Stimulated activated naive CD4-positive, alpha-beta T cell (primary cell): Measurements from ENCODE around the gene EHMT1.
"Not testable (repeated sequence)": the region's sequence is repeated elsewhere in the genome, so short reads cannot be mapped to it uniquely, and the experiment has no call there.

Source experiments
- DNase-seq, 6 experiments: peaks; one replicate each; lab custom pipeline; 2025; lab: John Stamatoyannopoulos, UW

The EHMT1 gene

DNA sequence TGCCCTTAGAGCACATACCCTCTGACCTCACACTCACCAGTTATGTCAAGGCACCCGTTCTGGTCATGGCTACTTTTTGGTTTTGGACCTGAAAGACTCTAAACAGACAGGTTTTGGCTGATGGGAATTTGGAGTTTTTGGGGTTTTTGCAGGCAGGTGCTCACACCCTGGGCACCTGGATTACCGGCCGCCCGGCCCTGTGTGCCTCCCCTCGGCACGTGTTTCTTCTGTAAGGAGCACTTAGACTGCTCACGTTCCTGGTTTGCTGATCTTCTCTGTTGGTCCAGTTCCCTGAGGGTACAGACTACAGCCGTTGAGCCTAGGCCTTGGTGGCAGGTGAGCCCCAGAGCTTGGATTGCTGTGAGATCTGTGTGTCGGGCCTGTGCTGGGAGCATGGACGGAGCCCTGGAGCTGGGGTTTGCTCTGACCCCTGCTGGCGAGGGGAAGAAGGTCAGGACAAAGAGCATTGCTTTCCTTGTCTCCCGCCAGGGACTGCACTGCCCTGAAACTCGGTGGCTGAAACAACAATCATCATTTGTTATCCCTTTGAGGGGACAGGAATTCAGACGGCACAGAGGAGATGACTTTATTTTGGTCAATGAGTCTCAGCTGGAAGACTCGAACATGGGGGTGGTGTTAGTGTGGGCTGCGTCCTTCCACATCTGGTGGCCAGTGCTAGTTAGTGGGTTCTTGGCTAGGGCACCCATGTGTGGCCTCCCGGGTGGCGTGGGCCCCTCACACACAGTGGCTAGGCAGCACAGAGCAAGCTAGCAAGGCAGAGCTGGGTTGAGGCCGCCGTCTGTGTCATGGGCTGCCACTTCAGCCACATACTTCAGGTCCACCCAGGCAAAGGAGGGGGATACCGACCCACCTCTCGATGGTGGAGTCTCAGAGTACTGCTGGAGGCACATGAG, 76.4 kb downstream of the EHMT1 start:
- peak in 3 of 6 experiments; percentile 4 to 6 (median 5) for DNase-seq

DNA sequence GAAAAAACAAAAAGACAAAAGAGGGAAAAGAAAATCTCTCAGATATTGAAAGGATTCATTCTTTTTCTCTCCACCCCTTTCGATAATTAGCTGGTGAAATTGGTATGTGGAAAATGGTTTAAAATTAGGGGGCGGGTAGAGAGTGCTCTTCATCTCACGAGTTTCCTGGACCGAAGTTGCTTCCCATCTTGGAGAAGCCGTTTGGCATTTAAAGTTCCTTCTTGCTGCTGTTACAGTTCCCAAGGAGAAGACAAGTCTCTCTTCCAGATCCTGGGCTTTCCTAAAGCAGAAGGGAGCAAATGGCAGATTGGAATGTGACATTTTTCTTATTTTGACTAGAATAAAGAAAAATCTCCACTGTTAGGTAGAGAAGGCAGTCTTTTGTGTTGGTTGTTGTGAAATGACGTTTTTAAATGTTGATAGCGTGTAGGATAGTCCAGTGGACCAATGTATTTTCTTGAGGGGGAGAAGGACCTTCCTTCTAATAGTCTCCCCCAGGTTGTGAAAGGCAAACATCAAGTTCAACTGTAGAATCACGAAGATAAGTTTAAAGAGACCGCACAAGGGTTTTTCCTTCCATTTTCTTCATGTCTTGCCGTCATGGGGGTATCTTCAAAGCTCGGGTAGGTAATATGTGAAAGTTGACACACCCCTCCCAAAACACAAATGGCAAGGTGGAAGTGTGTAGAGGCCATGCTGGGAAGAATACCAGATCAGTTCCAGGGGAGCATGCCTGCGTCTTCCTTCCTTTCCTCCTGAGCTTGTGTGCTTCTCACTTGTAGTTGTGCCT, 77.5 kb downstream of the EHMT1 start:
- DNase-seq, result no peak

DNA sequence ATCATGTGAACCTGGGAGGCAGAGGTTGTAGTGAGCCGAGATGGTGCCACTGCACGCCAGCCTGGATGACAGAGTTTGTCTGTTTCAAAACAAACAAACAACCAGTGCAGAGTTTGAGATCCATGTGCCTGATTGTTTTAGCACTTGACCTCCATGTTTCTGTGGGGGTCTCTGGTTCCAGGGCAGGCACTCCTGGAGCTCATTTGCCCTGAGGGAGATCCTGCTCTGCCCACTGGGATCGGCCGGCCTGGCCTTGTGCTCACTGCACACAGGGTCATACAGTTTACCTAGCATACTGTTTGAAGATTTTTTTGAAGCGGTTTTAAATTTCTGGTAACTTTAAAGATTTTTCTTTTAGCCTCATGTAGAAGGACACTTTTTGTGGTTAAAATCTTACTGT, 78.4 kb downstream of the EHMT1 start:
- DNase-seq, result no peak

DNA sequence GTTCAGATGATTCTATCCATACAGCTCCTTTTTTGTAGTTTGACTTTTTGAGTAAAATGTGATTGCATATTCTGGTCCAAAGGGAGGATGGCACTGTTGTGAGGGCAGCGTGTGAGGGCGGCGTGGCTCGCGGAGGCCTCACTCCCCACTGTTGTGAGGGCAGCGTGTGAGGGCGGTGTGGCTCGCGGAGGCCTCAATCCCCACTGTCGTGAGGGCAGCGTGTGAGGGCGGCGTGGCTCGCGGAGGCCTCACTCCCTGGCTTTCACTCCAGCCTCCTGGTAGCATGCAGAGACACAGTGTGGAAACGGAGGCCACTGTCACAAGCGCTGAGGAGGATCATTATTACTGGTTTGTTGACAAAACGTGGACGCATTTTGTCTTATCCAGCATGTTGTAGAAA, 79.0 kb downstream of the EHMT1 start:
- no peak for DNase-seq

DNA sequence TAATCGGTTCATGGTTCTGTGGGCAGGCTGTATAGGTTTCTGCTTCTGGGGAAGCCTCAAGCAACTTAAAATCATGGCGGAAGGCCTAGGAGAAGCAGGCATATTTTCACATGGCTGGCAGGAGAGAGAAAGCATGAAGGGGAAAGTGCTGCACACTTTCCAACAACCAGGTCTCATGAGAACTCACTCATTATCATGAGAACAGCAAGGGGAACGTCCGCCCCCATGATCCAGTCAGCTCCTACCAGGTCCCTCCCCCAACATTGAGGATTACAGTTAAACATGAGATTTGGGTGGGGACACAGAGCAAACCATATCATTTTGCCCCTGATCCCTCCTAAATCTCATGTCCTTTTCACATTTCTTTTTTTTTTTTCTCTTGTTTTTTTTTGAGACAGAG, 82.1 kb downstream of the EHMT1 start:
- no peak for DNase-seq

DNA sequence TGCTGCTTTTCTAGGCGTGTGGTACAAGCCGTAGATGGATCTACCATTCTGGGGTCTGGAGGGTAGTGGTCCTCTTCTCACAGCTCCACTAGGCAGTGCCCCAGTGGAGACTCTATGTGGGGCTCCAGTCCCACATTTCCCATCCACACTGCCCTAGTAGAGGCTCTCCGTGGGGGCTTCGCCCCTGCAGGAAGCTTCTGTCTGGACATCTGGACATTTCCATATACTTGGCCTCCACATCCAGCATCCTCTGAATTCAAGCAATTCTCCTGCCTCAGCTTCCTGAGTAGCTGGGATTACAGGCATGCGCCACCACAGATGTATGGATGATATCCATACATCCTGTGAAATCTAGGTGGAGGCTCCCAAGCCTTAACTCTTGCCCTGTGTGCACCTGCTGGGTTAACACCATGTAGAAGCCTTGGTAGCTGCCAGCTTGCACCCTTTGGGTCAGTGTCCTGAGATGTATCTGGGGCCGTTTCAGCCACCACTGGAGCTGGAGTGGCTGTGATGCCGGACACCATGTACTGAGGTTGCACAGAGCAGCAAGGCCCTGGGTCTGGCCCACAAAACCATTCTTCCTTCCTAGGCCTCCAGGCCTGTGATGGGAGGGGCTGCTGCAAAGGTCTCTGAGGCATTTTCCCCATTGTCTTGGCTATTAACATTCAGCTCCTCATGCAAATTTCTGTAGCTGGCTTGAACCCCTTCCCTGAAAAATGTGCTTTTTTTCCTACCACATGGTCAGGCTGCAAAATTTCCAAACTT, 84.0 kb downstream of the EHMT1 start:
- DNase-seq, result no peak

DNA sequence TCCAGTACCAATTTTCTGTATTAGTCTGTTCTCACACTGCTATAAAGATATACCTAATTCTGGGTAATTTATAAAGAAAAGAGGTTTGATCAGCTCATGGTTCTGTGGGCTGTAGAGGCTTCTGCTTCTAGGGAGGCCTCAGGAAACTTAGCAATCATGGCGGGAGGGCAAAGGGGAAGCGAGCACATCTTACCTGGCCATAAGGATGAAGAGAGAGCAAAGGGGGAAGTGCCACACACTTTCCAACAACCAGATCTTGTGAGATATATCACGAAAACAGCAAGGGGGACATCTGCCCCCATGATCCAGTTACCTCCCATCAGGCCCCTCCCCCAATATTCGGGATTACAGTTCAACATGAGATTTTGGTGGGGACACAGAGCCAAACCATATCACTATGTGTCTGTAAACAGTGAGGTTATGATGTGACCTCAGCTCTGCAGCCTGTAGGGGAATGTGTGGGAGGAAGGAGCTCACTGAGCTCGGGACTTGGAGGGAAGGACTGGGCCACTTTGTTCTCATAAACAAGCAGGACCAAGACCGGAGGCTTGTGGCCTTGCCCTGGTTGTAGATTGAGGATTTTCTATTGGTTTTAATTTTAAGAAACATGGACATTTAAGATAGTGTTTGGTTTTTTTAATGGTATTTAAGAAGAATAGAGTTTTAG, 85.2 kb downstream of the EHMT1 start:
- no peak for DNase-seq

DNA sequence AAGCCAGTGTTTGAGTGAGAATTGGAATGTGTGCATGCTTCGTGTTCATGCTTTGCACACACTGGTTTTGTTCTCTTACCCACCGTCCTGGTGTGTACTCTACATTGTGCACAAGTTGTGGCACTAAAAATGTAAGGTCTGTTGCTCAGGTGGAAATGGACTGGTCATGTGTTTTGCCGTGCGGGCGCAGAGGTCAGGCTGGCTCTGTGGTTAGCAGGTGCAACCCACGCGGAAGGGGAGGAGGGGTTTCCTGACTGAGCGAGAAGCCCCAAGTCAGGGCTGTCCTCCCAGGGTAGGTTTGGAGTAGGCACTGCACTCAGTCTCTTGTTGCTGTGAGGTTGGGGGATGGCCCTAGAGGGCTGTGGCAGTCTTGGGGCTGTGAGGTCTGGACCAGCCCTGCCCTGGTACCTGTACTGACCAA, 86.6 kb downstream of the EHMT1 start:
- peak in 2 of 6 experiments; percentile 15 to 19 for DNase-seq

DNA sequence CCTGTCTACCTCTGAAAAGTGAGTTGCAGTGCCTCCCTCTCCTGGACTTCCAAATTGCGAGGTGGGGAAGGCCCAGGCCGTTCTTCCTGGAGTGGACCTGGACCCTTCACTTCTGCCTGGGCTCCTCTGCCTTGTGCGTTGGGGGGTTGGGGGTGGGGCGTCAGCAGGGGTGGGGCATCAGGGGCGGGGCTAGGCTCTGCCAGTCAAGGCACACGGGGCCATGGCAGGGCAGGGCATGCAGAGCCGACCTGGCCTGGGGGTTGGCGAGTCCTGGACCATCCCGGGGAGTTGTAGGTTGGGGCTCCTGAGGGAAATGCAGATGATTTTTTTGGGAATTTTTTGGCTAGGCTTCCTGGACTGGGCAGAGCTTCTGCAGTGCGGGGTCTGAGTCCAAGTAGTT, 87.1 kb downstream of the EHMT1 start:
- DNase-seq, result no peak

DNA sequence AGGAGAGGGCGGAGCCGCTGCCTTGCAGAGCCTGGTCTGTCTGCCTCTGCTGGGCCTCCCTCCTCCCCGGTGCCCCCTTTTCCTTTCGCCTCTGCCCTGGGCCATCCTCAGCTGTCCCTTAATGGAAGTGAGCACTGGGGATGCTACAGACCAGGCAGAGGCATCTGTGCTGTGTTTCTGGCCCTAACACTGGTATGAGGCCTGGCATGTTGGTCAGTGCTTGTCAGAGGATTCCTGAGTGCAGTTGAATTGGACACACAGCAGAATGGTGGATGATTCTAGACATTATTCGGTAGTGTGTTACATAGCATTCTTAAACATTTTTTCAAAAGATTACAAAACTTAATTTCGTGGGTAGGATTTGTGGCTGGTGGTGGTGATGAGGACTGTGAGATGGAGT, 88.6 kb downstream of the EHMT1 start:
- DNase-seq, result no peak

DNA sequence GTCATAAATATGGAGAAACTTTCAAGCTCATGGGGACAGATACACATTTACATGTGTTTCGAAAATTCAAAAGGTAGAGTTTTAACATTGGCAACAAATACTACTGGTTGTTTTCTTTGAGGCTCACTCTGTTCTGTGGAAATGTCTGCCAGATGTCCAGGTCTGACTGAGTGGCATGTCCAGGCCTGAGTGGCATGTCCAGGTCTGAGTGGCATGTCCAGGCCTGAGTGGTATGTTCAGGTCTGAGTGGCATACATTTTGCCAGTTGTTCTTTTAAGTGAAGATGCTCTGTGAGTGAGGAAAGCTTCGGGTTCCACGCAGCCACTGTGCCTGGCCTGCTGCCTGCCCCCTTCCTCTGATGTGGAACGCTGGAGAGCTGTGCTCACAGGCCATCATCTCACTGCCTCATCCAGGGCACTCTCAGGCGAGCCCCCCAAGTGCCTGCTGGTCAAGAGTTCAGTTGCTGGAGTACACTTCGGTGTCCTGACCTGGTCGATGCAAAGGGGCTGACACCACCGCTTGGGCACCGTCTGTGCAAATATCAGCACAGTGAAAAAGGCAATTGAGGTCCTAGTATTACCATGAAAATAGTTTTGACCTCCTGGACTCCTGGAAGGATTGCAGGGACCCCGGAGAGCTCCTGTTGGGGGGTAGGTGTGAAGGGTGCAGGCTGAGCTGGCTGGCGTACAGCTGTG, 89.9 kb downstream of the EHMT1 start:
- no peak for DNase-seq

DNA sequence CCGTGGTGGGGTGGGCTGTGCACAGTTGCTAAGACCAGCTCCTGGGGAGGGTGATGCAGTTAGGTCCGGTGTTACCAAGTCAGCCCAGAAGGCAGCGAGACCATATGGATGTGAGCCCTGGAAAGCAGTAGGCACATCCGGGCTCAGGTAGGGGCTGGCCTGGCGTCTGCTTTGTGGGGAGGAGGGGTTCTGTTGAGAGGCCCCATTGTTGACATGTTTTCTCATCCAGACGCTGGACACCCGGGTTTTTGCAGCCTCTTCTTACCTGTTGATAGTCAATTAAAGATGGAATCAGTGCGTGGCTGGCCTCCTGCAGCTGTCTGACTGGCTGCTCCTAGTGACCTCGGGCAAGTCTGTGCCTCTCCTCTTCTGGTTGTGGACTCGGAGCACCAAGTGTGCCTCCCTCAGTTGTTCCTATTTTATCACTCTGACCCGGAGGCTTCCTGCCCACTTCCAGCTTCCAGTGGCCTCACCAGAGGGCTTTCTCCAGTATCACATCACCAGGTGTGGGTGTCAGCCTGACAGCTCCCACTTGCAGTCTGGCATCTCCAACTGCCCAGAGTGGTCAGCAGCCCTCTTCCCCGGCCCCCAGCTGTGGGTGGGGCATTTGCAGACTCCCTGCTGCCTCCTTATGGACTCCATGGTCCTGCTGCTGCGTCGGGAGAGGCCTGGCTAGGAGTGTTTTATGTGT, 90.8 kb downstream of the EHMT1 start:
- DNase-seq, result no peak

DNA sequence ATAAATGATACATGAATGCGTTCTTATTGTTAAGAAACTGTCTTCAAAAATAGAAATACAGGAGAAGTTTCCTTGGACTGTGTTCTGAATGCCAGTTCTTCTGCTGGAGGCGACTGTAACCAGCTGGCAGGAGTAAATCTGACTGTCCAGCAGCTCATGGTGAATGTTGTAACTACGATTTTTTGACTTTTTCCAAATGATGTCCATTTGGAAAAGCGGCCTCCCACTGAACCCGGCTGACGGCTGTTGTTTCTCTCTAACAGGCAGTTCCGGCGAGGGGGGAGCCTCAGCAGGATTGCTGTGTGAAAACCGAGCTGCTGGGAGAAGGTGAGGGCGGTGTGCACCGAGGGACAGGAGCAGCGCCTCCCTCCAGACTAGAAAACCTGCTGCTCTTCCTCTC, 91.9 kb downstream of the EHMT1 start:
- no peak for DNase-seq

DNA sequence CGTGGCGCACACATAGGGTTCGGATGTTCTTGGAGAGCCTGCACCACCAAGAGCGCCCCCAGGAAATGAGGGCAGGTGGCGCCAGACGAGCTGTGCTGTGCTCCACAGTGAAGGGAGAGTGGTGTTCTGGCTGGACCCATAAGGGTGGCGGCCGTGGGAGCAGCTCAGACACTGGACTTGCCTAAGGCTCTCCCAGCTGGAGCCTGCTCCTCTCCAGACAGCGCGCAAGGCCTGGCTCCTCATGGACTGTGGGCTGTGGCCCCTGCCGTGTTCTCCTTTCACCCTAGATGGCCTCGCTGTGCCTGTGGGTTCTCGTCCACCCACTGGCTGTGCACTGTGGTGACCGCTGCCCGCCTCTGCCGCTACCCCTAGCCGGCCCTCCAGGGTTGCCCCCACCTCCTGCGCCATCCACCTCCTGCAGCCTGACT, 92.9 kb downstream of the EHMT1 start:
- DNase-seq, result no peak

DNA sequence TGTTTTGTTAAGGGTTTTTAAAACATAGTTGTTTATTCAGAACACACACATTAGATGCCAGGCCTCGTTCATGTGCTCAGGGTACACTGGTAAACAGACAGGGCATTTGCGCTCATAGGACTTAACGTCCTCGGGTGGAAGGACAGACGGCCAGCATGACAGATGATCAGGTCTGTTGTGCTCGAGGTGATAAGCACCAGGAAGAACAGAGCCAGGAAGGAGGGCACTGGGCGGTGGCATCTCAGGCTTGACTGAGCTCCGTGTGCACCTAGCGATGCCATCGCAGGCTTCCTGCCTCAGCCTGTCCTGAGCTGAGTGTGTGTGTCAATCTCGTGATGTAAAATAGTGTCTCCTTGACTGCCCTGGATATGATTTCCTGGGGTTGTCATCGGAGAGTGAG, 96.5 kb downstream of the EHMT1 start:
- no peak for DNase-seq

DNA sequence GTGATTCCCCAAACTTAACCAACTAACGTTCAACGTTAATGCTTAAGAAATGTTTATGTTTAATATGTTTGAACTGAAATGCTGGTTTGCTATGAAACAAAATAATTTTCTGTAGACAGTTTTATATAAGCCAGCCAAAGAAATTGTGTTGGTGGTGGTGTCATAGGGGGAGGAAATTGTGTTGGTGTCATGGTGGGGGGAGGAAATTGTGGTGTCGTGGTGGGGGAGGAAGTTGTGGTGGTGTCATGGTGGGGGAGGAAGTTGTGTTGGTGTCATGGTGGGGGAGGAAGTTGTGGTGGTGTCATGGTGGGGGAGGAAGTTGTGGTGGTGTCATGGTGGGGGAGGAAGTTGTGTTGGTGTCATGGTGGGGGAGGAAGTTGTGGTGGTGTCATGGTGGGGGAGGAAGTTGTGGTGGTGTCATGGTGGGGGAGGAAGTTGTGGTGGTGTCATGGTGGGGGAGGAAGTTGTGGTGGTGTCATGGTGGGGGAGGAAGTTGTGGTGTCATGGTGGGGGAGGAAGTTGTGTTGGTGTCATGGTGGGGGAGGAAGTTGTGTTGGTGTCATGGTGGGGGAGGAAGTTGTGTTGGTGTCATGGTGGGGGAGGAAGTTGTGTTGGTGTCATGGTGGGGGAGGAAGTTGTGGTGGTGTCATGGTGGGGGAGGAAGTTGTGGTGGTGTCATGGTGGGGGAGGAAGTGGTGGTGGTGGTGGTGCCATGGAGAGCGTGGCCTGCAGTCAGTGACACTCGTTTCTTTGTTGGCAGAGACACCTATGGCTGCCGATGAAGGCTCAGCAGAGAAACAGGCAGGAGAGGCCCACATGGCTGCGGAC, 97.3 kb downstream of the EHMT1 start:
- DNase-seq, result not testable (repeated sequence)

DNA sequence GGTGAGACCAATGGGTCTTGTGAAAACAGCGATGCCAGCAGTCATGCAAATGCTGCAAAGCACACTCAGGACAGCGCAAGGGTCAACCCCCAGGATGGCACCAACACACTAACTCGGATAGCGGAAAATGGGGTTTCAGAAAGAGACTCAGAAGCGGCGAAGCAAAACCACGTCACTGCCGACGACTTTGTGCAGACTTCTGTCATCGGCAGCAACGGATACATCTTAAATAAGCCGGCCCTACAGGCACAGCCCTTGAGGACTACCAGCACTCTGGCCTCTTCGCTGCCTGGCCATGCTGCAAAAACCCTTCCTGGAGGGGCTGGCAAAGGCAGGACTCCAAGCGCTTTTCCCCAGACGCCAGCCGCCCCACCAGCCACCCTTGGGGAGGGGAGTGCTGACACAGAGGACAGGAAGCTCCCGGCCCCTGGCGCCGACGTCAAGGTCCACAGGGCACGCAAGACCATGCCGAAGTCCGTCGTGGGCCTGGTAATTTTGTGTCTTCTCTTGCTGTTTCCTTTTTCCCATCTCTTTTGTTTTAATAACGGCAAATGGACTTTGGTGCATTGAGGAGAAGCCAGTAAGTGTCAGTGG, 98.0 kb downstream of the EHMT1 start:
- no peak for DNase-seq

DNA sequence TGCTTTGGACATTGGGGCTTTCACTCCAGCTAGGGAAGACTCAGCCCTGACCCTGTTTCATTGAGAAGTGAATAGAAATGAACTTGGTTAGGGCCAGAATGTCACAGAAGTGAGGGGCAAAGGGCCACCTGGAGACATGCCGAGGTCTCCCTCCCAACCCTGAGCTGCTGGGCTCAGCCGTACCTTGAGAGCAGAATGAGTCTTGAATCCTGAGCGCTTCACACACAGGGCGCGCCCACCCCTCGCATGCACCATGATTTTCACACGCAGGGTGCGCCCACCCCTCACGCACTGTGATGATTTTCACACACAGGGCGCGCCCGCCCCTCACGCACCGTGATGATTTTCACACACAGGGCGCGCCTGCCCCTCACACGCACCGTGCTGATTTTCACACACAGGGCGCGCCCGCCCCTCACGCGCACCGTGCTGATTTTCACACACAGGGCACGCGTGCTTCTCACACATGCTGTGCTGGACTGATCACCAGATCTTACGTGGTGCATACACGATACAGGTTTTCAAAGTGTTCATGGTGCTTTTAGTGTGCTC, 99.0 kb downstream of the EHMT1 start:
- DNase-seq, result no peak

DNA sequence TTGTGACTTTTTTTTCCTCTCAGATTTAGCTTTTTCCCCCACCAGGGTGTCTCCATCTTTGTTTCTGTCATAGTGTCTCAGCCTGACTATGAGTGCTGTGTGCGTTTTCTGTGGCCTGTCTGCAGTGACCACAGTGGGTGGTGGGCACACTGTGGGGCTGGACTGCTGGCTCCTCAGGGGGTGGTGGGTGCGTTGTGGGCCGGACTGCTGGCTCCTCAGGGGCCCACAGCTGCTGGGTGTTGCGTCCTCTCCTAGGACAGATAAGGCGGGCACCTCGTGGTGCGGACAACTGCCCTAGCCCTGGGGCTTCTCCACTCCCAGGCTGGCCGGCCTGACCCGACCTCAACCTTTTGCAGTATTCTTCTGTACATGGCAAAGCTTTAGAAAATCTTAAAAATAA, 100.4 kb downstream of the EHMT1 start:
- DNase-seq, result no peak
